Thymus (tissue), 11 donors: ENCODE results near the gene CCDC24. TPM values are rescaled to one million over a fixed set of nuclear protein-coding genes. Genes with fewer than 3 reads are reported as not detected.

Experiments used
- DNase-seq, 9 donors: peaks; one replicate each; pipeline ENCODE4 v3.0.0-alpha.2; 2013; ENCODE audit warnings: low spot score in 9 of 9, low read depth in 6 of 9, missing footprints in 1 of 9
- H3K27ac ChIP-seq, 2 donors: one replicate each; pipeline ENCODE4 v1.5.1; 2013; ENCODE audit warnings: control low read depth in 1 of 2, low read depth in 1 of 2, low read length in 1 of 2, mild to moderate bottlenecking in 1 of 2, moderate library complexity in 1 of 2
- H3K27me3 ChIP-seq, 2 donors: one replicate each; pipeline ENCODE4 v1.5.1; 2013; ENCODE audit warnings: low read length in 1 of 2; ENCODE audit not compliant: control insufficient read depth in 2 of 2, insufficient read depth in 1 of 2
- H3K36me3 ChIP-seq, 2 donors: one replicate each; pipeline ENCODE4 v1.5.1; 2013; ENCODE audit warnings: low read length in 1 of 2, mild to moderate bottlenecking in 1 of 2, moderate library complexity in 1 of 2; ENCODE audit not compliant: control insufficient read depth in 2 of 2, insufficient read depth in 2 of 2
- H3K4me1 ChIP-seq, 2 donors: one replicate each; pipeline ENCODE4 v1.5.1; 2013; ENCODE audit warnings: low read length in 2 of 2; ENCODE audit not compliant: control insufficient read depth in 2 of 2, insufficient read depth in 2 of 2
- H3K4me3 ChIP-seq, 2 donors: one replicate each; pipeline ENCODE4 v1.5.1; 2013; ENCODE audit warnings: low read length in 2 of 2, control low read depth in 1 of 2, mild to moderate bottlenecking in 1 of 2
- H3K9me3 ChIP-seq, 2 donors: one replicate each; pipeline ENCODE4 v1.5.1; 2013; ENCODE audit warnings: low read length in 1 of 2, mild to moderate bottlenecking in 1 of 2; ENCODE audit not compliant: control insufficient read depth in 2 of 2, insufficient read depth in 1 of 2
- WGBS: extraction: QIAGEN DNeasy Blood & Tissue Kit; methylation state at CpG from one replicate; pipeline ENCODE4 v1.1.7; 2013; 5-methylcytosine and 5-hydroxymethylcytosine counted together
- polyA plus RNA-seq: library from polyadenylated mRNA; stranded (reverse); fragments of 200-250 nt; gene quantifications from one replicate; pipeline ENCODE4 v1.2.3, GENCODE V29; 2013
- total RNA-seq: library from RNA; stranded (reverse); fragments of 120-200 nt; gene quantifications from one replicate; pipeline ENCODE4 v1.2.4, GENCODE V29; 2013
- donor health status: healthy.

Gene CCDC24
- total and polyA plus RNA-seq, 2 donors, result 2.1 to 11.1 TPM

GRCh38 chr1:44014365-44015104 lies 23.1 kb downstream of the CCDC24 start:
- Histone ChIP-seq H3K4me3 (no peak overlapping the region), H3K4me1 (peaks cover 10 to 15% of the 10 kb centered on the region in 2 donors), H3K9me3 (no peaks in the 10 kb centered on the region), H3K36me3 (no peaks in the 10 kb centered on the region), H3K27me3 (no peaks in the 10 kb centered on the region), H3K27ac (no peak overlapping the region)
- WGBS, result 90% methylated on average over 8 of the region's 8 CpGs
- no peak for DNase-seq

DNA sequence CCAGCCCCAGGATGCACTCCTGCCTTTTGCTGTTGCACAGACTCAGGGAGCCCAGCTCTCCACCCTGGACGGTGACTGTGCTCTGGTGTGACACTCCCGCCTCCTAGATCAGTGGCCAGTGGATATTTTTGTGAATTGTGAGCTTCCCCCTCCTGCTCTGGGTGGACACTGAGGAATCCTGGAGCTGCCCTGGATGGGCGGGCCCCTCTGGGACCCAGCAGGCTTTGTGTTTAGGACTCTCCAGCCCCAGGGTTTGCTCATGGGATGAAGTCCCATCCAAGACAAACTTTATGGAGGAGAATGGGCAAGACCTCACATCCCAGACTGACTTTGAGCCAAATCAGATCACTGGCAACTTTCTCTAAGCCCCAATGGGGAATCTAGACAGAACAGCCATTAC lies 23.8 kb downstream of the CCDC24 start:
- no peaks in the 10 kb centered on the region for H3K27me3 ChIP-seq
- no peak overlapping the region for H3K27ac ChIP-seq
- no peak overlapping the region for H3K4me3 ChIP-seq
- WGBS, result 93% methylated on average over 3 of the region's 3 CpGs
- H3K4me1 ChIP-seq, result peaks cover 10 to 15% of the 10 kb centered on the region in 2 donors
- no peaks in the 10 kb centered on the region for H3K36me3 ChIP-seq
- no peaks in the 10 kb centered on the region for H3K9me3 ChIP-seq
- no peak for DNase-seq

GRCh38 chr1:44016041-44016889 lies 24.9 kb downstream of the CCDC24 start:
- H3K36me3 ChIP-seq, result no peaks in the 10 kb centered on the region
- no peaks in the 10 kb centered on the region for H3K9me3 ChIP-seq
- no peak for DNase-seq
- no peaks in the 10 kb centered on the region for H3K27me3 ChIP-seq
- 97% methylated on average over 20 of the region's 20 CpGs for WGBS
- peaks cover 10 to 15% of the 10 kb centered on the region in 2 donors for H3K4me1 ChIP-seq
- H3K27ac ChIP-seq, result no peak overlapping the region
- no peak overlapping the region for H3K4me3 ChIP-seq

GRCh38 chr1:44016890-44017400 lies 25.5 kb downstream of the CCDC24 start:
- DNase-seq, result no peak
- Histone ChIP-seq H3K36me3 (no peaks in the 10 kb centered on the region), H3K4me3 (no peak overlapping the region), H3K9me3 (no peaks in the 10 kb centered on the region), H3K27me3 (no peaks in the 10 kb centered on the region), H3K27ac (no peak overlapping the region), H3K4me1 (peaks cover 10 to 15% of the 10 kb centered on the region in 2 donors)
- 98% methylated on average over 20 of the region's 20 CpGs for WGBS

DNA sequence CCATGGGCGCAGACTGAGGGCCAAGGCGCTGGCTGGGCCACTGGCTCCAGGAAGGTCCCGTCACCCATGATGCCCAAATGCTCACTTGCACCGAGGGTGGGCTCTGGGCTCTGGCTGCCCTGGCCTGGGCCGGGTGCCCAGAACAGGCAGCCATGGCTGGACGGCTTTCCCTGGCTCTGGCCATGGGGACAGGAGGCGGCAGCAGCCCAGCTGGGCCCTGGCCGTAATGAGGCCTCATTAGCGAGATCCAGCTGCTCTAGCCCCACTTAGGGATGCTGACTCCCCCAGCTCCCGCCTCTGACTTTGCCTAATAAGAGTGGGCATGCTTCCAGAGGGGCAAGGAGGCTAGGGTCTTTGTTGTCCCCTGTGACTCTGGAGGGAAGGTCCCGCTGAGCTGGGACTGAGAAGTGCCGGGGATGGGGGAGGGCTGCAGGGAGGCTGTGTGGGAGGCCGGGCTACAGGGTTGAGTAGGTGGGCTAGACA lies 28.1 kb downstream of the CCDC24 start:
- no peaks in the 10 kb centered on the region for H3K36me3 ChIP-seq

DNA sequence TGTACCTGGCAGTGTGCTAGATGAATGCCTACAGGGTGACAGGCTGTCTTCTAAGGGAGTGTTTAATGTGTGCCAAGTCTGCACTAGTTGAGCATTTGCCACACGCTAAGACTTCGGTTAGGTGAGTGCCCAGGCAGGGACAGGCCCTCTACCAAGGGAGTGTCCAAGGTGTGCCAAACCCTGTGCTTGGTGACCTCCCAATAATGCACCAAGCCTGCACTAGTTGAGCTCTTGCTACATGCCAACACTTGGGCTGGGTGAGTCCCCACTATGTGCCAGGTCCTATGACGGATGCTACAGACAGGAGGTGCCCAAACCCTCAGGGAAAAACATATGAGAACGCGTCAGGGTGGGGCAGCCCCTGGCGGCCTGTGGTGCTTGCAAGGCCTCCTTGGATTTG lies 29.1 kb downstream of the CCDC24 start:
- WGBS, result 88% methylated on average over 6 of the region's 6 CpGs
- H3K4me3 ChIP-seq, result no peak overlapping the region
- no peaks in the 10 kb centered on the region for H3K27me3 ChIP-seq
- H3K4me1 ChIP-seq, result no peaks in the 10 kb centered on the region
- H3K27ac ChIP-seq, result no peak overlapping the region
- DNase-seq, result no peak
- H3K9me3 ChIP-seq, result no peaks in the 10 kb centered on the region
- no peaks in the 10 kb centered on the region for H3K36me3 ChIP-seq

More for the DNA sequence above, 28.1 kb downstream of the CCDC24 start:
- no peak for DNase-seq
- Histone ChIP-seq H3K4me3 (no peak overlapping the region), H3K4me1 (no peaks in the 10 kb centered on the region), H3K27ac (no peak overlapping the region), H3K27me3 (no peaks in the 10 kb centered on the region), H3K9me3 (no peaks in the 10 kb centered on the region)
- 96% methylated on average over 13 of the region's 13 CpGs for WGBS

- WGBS, result 95% methylated on average over 8 of the region's 8 CpGs
- no peaks in the 10 kb centered on the region for H3K4me1 ChIP-seq
- no peak for DNase-seq
These were observed 29.8 kb downstream of the CCDC24 start for GRCh38 chr1:44021156-44021555.

DNA sequence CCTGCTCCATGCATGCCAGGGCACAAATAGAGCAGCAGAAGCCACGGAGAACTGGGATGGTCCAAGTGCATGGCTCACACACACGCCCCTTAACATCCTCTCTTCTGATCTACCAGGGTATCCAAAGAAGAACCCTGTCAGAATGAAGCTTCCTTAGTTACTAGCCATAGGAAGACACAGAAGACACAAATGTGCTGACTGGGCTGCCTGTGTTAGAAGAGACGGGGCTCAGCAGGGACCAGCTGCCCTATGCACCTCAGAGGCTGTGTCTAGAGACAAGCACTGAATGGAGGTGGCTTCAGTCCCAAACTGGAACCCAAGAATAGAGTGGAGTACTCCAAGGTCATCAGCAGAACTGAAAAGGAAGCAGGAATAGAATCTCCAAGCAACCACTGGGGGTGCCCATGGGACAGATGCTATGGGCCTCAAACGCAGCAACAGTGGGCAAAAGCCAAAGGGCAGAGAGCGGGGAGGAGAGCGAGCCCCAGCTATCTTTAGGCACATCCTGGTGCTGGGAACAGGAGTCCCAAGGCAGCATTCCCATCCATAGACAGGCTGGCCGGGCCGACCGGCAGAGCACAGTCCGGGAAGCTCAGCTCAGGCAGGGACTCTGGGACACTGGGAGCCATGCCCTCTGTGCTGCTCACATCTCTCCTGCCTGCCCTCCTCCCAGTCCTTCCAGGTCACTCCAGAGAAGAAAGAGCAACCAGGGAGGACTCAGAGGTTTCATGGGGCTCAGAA lies 30.4 kb downstream of the CCDC24 start:
- H3K9me3 ChIP-seq, result no peaks in the 10 kb centered on the region
- H3K4me3 ChIP-seq, result no peak overlapping the region
- H3K27ac ChIP-seq, result no peak overlapping the region
- no peaks in the 10 kb centered on the region for H3K27me3 ChIP-seq
- DNase-seq, result no peak
- no peaks in the 10 kb centered on the region for H3K4me1 ChIP-seq
- 97% methylated on average over 10 of the region's 10 CpGs for WGBS
- no peaks in the 10 kb centered on the region for H3K36me3 ChIP-seq

More at GRCh38 chr1:44021156-44021555, 29.8 kb downstream of the CCDC24 start:
- Histone ChIP-seq H3K27me3 (no peaks in the 10 kb centered on the region), H3K36me3 (no peaks in the 10 kb centered on the region), H3K4me3 (no peak overlapping the region), H3K9me3 (no peaks in the 10 kb centered on the region), H3K27ac (no peak overlapping the region)
